CD4-positive, alpha-beta T cell treated with Interleukin-21 for 1 hour (primary cell): Measurements from ENCODE around the gene FAM20A.
"Not testable (repeated sequence)": the region's sequence is repeated elsewhere in the genome, so short reads cannot be mapped to it uniquely, and the experiment has no call there.

Source experiments
- DNase-seq: peaks from one replicate; pipeline ENCODE4 v3.0.0-alpha.2; 2020

Gene FAM20A

DNA sequence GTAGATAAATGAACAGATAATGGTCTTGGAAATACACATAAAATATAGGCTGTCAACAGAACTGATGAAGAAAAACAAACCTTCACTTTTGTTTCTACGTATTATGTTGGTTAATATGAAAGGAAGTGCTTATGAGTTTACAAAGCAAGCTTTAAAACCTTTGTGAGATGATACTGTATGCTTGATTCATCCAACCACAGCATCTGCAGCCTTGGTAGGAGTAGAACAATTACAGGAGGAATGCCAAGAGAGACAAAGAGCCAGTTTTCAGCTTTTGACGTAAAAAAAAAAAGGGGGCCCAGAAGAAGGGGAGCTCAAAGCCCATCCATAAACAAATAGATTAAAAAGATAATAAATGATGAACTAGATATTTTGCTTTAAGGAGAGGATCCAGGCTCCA, 13.3 kb downstream of the FAM20A start:
- DNase-seq, result no peak

DNA sequence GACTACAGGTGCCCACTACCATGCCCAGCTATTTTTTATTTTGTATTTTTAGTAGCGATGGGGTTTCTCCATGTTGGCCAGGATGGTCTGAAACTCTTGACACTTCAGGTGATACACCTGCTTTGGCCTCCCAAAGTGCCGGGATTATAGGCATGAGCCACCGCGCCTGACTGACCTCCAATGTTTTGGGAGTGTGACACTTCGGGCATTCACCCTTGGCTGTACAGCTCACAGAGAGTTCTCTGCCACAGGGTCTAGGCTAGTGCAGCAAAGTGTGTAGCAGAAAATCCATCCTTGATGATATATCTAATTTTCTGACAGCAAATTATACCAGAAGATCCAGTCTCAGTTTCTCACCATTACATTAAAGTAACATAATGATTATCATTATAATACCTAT, 14.1 kb downstream of the FAM20A start:
- no peak for DNase-seq

DNA sequence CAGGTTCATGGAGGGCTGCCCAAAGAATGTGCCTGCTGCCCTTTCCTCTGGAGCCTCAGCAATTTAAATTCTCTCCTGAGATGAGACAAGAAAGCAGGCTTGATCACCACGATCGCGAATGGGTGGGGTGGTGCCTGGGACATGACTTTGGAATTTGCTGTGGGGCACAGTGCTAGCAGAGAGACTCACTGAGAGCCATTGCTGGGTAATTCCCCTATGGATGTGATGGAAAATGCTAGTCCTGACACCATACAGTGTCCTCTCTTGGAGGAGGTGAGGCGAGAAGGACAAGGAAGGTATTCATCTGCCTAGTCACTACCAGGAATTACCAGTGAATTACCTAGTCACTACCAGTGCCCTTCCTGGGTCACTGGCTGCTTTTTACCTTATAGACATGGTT, 15.5 kb downstream of the FAM20A start:
- no peak for DNase-seq

DNA sequence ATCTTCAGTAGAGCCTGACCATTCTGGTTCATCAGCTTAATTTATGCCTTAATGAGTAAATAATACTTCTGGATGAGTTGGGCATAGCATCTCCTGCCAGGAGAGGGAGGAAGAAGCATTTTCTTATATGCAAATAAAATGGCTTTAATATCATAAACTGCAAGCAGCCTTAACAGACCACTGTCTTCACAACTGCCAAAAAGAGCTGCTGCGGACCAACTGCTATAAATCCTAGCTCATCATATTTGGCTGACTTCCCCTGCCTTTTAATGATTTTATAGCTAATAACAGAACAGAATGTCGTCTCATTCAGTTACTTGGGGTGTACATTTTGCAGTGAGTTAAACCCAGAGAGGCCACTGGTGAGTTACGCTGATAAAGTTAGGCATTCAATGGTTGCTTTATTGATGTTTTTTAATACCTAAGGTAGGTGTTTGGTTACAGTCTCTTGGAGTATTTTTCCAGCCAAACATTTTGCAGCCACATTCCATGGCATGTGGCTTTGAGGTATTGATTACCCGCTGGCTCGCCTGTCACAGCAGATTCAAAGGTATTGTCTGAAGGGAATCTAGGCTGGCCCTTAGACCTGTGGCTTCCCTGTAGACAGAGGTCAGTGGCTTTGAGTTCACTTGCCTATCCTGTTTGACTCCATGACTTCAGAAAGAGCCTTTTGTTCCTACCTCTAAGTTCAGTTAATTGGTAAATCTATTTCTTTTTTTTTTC, 16.4 kb downstream of the FAM20A start:
- DNase-seq, result no peak

DNA sequence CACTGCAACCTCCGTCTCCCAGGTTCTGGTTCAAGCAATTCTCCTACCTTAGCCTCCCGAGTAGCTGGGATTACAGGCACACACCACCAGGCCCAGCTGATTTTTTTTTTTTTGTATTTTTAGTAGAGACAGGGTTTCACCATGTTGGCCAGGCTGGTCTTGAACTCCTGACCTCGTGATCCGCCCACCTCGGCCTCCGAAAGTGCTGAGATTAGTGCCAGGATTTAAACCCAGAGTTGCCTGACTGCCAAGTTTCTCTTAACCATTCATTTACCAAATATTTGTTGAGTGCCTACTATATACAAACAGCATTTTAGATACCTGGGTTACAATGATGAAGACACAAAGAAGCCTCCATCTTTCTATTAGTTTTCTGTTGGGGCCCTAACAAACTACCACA, 18.3 kb downstream of the FAM20A start:
- not testable (repeated sequence) for DNase-seq

DNA sequence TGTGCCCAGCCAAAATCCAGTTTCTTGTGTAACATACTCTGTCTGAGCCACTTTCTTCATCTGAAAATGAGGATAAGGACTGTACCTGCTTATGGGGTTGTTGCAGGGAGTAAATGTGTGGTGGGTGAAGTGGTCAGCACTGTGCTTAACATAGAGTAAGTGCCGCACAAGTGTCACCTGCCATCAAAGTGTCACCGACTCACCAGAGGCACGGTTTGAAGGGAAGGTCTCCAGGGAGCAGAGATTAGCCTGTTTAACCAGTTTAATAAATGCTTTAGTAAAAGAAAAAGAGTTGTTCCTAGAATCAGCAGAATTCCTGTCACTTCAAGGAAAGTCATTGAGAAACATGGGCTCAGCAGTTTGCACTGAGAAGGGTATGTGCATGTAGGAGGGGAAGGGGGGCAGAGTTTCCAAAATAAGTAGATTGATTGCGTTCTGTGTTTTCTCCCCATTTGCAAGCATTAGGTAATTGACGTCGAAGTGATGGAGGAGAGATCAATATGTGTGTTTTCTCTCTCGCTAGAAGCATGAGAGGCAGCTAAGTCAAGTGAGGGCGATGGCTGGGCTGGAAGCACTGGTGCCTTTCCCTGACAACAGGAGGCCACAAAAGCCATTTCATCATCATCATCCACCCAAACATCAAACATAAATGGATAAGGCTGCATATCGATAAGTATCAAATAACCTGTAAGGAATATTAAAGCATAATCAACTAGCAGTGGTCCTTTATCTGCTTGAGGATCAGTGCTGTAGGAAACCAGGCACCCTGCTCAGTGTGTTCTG, 19.1 kb downstream of the FAM20A start:
- DNase-seq, result no peak

DNA sequence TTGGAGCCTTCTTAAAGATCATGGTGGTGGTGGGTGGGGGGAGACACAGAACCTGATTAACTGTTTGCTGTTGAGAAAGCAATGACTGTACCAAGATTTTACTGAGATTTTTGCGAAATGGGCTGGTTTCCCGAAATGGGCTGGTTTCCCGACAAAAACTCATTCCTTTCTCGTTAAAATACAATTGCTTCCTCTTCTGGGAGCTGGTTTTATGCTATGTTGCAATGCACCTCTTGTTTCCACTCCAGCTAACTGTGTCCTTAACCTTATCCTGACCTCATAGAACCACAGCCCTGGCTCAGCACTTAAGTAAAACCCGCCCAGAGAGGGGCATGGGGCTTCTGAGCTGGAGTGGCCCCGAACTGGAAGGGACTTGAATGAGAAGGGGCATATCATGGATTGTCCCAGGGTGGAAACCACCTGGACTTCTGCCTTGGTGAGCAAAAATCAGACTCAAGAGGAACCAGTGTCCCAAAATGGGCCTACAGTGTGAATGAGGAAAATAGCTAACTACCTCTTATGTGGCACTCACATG, 20.9 kb downstream of the FAM20A start:
- no peak for DNase-seq

DNA sequence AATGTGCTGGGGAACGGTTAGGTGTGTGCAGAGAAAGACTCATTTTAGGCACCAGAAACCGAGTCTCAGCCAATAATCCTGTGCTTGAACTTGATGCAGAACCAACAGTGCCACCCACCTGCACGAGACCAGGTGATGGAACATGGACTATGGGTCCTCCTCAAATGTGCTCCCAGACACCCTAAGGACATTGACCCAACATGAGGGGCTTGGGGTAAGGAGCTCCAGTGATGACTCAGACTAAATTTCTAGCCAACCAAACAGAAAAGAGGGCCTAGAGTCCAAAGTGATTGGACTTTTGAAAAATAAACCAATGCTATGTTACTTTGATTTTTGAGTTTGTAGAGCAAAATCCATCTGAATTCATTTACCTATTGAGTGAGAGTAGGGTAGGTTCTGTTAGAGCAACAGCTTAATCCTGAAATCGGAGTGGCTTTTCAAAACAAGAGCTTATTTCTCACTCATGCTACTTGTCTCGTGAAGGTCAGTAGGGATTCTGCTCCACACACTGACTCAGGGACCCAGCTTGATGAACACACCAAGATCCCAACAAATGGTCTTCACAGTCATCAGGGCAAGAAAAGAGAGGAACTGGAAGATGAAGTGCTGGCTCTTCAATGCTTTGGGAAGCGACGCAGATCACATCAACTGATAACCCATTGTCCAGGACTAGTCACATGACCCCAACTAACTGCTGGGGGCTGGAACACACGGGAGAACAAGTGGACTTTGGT, 21.8 kb downstream of the FAM20A start:
- no peak for DNase-seq

DNA sequence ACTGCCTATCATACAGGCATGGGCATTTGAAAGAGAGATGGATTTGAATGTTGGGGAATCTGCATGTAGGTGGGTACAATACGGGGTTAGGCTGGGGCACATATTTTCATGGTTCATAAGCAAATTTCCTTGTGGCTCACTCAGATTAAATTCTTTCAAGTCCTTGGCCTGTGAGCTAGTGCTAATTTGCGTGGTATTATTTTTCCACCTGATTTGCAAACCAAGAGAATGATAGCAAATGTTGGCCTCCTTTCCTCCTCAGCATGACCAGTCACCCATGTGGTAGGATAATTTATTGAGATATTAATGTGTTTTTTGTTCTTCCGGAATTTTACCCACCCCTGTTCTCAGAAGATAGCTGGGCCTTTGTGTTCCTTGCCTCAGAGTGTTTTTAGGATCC, 22.9 kb downstream of the FAM20A start:
- DNase-seq, result no peak

DNA sequence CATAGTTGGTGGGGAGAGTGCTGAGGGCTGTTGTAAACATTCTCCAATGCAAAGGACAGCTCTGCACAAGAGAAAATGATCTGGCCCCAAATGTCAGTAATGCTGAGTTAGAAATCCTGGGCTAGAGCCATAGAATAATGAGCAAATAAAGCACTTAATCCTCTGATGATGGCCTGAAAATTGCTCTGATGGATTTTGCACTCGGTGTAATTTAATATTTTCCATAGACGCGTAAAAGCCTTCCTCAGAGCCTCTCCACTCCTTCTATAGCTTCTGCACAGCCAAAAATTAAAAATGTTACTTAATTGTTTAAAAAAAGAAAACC, 23.7 kb downstream of the FAM20A start:
- no peak for DNase-seq

DNA sequence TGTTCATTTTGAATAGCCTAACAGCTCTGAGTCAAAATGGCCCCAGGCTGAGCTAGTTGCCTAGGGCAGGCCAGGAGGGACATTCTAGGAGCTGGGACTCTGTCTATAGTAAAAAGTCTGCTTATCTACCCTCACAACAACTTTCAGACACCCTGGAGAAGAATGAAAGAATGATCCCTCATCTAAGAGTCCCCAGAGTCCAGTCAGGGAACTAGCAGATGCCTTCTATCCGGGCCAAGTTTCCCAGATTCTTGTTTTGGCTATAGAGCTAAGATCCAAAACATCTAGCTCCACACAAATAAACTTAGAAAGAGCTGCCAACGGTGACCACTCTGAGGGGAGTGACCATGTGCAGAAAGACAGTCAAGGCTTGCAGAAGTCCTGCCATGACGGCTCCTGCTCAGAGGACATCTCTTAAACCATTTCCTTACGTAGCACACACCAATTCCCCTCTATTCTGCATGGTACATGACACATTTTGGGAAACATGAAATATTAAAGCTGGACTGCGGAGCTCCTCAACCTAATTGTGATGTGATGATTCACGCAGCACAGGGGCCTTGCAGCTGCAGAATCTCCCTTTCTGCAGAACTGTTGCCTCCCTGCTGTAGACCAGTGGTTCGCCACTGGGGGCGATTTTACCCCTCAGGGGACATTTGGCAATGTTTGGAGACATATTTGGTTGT, 24.2 kb downstream of the FAM20A start:
- no peak for DNase-seq

DNA sequence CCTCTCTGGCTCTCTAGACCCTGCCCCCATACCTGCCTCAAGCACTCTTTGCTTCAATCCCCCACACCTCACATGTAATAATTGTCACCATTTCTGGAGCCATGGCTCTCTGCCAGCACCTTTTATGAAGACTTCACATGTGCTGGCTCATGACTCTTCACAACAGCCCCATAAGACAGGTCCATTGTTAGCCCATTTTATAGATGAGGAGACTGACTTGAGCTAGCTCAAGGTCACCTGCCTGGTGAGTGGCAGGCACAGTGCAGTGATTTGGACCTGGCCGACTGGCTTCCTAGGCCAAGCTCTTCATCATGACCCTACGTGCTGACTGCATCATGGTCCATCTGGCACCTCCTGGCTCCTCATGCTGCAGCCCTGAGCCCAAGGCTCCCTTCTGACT, 25.0 kb downstream of the FAM20A start:
- DNase-seq, result no peak

DNA sequence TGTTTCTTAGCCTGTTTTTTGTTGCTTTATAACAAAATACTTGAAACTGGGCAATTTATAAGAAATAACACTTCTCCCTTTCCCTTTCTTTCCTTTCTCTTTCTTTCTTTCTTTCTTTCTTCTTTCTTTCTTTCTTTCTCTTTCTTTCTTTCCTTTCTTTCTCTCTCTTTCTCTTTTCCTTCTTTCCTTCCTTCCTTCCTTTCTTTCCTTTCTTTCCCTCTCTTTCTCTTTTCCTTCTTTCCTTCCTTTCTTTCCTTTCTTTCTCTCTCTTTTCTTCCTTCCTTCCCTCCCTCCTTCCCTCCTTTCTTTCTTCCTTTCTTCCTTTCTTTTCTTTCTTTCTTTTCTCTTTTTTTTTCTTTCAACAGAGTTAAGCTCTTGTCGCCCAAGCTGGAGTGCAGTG, 27.8 kb downstream of the FAM20A start:
- DNase-seq, result no peak

DNA sequence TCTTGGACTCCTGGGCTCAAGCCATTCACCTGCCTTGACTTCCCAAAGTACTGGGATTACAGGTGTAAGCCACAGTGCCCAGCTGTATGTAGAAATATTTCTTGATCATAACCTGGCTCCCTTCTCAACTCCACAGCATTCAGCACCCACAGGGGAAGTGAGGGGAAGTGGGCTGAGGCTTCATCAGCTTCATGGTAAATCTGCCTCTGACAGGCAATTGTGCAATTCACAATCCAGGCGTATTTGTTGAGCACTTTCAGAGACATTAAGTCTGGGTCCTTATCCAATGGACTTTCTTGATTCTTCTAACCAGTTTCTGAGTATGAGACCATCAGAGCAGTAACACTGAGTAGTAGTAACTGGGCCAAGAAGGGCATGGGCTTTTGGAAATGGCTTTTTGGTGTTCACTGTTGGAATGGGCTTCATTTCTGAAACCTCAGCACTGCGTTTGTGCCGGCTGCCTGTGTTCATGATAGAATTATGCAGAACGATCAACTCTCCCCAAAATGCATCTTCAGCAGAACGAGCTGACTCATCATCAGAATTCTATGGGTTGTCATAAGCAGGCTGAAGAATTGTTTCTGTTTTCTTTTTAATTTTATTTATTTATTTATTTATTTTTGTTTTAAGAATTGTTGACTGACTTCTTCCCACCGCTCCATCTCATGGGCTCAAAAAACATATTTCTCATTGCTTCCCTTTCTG, 28.9 kb downstream of the FAM20A start:
- no peak for DNase-seq

DNA sequence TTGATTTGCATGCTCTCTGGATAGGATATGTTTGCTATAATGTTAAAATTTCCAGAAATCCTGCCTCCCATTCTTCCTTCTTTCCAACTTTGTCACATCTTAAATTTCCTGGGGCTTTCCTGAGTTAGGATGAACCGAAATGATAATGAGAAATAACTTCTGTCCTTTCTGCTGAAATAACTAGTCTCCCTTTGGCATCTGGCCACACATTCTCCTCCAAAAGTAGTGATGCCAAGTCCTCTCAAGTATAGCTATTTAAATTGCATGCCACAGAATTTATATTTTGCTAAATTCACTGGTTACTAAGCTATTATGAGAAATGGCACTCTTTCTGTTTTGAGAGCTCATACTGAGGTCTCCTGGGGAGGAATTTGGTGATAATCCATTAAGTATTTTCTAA, 30.6 kb downstream of the FAM20A start:
- DNase-seq, result no peak

DNA sequence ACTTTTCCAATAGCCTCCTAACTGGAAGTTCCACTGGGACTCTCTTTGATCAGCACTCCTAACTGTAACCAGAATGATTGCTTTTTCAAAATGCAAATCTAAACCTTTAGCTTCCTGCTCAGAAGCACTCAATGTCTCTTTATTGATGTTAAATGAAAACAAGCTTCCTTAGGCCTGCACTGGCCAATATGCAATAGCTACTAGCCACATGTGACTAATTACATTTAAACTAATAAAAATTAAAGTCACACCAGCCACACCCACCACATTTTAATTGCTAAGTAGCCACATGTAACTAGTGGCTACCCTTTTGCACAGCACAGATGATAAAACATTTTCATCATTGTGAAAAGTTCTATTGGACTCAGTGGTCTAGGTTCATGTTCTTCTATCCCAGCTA, 31.8 kb downstream of the FAM20A start:
- DNase-seq, result no peak

DNA sequence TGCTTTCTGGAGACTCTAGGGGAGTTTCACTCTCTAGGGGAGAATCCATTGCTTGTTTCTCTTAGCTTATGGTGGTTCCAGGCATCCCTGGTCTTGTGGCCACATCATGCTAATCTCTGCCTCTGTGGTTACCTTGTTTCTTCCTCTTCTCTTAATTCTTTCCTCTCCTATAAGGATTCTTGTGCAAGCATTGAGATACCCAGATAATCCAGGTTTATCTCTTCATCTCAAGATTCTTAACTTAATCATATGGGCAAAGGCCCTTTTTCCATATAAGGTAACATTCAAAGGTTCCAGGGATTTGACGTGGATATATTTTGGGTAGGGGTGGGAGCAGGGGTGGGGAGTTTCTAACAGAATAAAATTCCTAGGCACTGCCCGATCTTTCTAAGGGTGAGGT, 32.6 kb downstream of the FAM20A start:
- DNase-seq, result no peak

DNA sequence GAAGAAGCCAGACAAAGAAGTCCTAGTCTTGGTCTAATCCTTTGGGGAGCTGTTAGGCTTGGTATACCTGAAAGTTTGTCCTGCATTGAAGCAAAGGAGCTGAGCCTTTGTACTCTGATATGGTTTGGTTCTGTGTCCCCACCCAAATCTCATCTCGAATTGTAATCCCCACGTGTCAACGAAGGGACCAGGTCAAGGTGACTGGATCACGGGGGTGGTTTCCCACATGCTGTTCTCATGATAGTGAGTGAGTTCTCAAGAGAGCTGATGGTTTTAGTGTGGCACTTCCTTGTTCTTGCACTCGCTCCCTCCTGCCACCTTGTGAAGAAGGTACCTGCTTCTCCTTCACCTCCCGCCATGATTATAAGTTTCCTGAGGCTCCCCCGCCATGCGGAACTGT, 33.6 kb downstream of the FAM20A start:
- DNase-seq, result no peak

DNA sequence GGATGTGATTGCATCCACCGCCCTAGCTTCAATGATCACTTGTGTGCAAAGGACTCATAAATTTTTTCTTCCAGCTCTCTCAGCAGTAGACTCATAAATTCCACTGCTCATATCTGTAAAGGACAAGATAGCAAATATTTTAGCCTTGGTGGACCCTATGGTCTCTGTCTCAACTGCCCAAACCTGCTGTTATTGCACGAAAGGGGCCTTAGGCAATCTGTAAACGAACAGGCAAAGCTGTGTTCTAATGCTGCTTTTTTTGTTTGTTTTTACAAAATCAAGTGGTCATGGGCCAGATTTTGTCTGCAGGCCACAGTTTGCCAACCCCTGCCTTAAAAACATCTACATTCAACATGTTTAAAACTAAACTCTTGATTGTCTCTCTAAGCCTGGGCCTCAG, 34.1 kb downstream of the FAM20A start:
- DNase-seq, result no peak

DNA sequence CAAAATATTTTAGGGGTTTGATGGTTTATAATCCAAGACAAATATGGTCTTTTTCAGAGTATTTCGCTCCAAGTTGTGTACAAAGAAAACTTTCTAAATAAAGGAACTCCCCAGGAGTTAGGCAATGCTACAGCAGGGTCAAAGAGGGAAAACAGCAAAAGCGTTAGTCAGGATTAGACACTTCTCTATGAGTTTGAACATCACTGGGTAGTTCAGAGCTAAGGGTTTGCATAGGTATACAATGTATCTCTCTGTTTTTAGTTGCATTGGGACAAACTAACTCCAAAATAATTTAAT, 34.8 kb downstream of the FAM20A start:
- DNase-seq, result no peak

DNA sequence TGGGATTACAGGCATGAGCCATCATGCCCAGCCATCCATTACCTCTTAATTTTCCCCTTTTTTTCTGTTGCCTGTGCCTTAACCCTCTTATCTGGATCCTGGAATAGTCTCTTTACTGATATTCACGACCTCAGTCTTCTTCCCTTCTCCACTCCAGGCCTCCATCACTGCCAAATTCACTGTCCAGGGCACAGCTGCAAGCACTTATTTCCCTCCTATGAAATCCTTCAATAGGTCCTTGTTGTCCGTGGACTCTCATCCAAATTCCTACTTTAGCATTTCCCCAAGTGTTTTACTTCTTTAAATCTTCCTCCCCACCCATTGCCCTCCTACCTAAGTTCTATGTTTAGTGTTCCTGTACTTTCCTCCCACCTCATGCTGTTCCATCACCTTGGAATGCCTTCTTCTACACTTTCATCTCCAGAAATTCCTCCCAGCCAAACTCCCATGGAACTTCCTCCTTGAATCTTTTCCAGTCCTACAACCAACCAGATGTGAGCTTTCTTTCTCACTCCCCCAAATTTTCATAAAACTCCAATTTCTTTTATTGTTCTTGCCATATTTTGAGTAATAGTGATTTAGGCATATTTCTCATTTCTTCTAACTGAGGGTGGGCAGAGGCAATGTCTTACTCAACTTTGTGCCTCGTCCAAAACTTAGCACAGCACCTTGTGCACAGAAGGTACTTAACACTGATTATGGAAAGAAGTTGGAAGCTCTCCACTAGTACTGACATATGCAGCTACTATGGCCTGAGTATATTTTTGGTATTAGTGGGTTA, 35.3 kb downstream of the FAM20A start:
- DNase-seq, result no peak
